HG03039 (cell line): ENCODE data around the gene TMEM255B.

Experiments
- ATAC-seq: cut with Tn5 transposase; IDR thresholded peaks from one replicate; pipeline ENCODE4 v1.9.1; 2021; ENCODE audit warnings: mild to moderate bottlenecking, moderate library complexity; ENCODE audit not compliant: unreplicated experiment

TMEM255B gene

DNA sequence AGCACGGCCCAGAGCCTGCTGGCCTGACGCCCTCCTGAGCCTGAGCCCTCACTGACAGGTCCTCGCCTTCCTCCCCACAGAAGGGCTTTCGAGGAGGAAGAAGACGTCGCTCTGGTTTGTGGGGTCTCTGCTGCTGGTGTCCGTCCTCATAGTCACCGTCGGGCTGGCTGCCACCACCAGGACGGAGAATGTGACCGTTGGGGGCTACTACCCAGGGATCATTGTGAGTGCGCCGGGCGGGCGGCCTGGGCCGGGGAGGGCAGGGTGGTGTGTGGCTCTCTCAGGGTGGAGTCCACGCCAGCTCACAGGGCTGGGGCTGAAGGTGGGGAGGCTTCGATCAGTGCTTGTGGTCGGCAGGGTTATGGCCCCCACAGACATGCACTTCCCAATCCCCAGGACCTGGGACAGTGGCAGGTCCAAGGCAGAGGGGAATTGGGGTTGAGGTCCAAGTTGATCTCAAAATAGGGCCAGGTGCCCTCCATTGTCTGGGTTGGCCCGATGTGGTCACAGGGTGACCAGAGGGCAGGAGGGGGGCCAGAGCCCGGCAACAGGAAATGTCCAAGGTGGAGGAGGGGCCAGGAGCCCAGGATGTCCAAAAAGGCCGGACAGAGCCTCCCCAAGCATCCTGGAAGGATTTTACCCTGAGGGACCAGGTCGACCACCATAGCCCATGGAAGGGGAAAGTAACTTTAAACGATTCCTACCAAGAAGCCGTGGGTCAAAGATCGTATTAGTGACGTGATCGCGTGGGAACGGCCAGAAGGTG lies 7.2 kb downstream of the TMEM255B start:
- ATAC-seq: no peak

DNA sequence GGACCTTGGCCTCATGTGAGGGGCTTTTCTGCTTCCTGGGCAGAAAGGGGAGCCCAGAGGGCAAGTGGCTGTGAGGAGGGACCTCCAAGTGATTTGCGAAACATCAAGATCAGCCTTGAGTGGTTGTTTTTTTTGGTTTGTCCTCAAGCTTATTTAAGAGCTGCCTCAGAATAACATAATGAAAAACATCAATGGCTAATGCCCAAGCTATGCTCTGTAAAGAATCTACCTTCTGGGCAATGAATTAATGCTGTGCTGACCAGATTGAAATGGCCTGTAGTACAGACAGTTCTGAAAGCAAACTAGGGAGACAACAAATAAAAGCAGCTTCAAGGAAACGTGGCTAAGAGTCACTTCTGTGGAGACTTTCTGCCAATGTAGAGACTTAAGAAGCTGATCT lies 8.3 kb downstream of the TMEM255B start:
- no peak for ATAC-seq

DNA sequence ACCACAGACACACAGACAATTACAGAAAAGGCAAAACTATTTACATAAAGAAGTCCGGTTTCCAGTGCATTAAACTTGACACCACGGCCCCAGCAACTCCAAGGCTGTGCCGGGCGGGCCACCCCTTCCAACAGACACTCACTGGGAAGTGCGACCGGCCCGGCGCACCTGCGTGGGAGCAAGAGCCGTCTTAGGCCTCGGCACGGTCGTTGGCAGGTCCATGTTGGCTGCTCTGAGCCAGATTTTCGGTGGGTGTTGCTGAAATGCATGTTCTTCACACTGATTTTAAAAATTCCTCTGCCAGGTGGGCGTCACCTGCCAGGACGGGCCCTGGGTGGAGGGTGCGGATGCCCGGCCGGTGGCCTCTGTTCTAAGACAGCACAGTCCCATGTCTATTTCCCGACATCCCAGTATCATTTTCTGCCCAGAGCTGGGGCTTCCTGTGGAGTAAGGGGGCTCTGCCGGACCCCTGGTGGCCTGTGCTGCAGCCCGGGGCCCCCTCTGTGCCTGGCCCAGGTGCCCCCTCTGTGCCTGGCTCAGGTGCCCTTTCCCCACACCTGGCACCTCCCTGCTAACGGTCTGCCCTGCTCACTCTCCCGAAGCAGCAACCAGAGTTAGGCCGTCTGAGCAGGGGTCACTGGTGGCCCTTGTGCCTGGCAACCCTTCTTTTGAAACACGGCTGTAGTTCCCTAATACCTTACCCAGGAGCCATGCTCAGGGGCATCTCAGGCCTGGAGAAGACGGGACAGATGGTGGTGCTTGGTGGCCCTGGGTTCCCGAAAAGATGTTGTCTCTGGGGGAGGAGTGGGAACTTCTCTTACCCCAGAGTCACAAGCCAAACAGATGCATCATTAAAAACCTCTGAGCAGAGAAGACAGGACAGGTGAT lies 9.2 kb downstream of the TMEM255B start:
- no peak for ATAC-seq

DNA sequence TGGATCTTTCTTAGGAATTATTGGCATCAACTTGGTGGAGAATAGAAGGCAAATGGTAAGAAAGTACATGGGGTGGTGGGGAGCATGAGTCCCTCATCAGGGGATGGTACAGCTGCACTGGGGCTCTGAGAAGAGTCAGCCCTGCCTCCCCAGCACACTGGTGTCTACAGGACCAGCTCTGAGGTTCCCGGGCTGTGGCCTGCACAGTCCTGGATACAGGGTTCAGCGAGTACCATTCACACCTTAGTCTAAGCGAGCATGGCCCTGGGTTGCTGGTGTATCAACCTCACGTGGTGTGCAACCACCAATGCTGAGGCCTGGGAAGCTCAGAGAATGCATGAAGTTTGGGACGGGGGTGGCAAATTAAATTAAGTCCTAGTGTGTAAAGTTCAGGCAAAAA lies 10.1 kb downstream of the TMEM255B start:
- ATAC-seq: no peak

DNA sequence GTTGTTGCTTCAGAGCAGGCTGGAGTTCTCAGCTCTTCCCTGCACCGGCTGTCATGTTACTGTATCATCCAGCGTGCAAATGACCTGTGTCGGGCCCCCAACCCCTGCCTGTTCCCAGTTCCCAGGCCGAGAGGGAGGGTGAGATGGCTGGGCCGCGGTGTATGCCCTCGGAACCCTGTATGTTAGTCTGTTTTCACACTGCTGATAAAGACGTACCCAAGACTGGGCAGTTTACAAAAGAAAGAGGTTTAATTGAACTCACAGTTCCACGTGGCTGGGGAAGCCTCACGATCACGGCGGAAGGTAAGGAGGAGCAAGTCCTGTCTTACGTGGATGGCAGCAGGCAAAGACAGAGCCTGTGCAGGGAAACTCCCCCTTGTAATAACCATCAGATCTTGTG lies 10.9 kb downstream of the TMEM255B start:
- no peak for ATAC-seq

- no peak for ATAC-seq
Measured at GRCh38 chr13:113770441-113770840, 11.4 kb downstream of the TMEM255B start.

GRCh38 chr13:113770937-113771336 lies 11.9 kb downstream of the TMEM255B start:
- no peak for ATAC-seq

GRCh38 chr13:113771709-113772331 lies 12.8 kb downstream of the TMEM255B start:
- no peak for ATAC-seq

DNA sequence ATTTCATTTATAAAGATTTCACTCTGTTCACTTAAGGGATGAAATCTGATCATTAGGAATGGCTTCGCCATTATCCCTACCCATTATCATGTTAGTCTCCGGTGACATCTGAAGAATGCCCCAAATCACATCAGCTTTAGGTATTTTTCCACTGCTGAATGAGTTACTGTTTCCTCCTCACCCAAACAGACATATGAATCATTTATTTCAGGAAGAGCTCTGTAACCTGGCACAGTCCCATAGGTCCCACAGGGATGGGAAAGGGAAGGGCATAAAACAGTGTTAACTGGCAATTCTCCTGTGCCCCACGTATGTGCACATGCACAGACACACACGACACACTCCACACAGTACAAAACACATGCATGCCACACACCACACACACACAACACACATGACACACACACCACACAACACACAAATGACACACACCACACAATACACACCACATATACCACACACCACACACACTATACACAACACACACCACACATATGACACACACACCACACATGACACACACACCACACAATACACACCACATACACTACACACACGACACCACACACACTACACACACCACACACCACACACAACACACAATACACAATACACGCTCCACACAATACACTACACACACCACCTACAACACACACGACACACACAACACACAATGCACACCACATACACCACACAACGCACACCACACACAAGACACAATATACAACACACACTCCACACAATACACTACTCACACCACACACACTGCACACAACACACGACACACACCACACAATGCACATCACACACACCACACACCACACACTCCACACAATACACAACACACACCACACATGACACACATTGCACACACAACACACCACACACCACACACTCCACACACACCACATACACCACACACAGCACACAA lies 15.4 kb downstream of the TMEM255B start:
- ATAC-seq: no peak

- no peak for ATAC-seq
Measured at GRCh38 chr13:113775451-113776145, 16.6 kb downstream of the TMEM255B start.

DNA sequence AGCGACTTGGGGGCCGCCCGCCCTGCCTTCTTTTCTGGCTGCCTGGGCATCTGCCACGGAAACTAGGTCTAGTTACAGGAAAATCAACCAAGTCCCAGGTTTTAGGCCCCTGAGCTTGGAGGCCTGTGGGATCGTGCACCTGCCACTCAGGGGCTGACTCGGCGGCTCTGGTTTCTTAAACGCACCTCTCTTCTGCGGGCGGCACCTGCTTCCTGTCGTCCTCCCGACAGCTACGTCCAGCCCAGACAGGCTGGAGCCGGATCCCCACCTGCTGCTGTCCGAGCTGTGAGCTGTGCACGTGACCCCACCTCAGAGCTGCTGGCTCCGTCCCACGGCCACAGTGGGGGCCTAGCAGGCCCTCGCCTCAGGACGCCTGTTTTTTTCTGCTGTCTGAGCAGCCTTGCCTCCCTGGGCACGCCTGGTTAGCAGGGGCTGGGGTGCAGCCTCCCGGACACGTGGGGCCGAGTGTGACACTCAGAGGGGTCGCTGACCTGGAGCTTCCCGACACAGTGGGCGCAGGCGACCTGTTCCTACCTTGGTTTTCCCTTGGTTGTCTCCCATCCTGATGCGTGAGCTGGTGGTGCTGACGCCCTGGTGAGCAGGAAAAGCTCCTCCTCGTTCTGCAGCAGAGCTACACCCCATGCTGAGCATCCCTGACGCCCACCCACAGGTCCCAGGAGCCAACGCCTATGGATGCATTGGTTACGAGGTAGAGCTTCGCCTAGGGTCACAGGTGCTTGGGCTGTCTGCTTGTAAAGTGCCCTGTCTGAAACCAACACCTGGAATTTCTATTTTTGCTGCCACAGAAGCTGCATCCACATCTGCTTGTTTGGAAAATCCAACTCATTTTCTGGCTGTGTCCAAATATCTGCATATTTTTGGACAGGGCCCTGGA lies 17.5 kb downstream of the TMEM255B start:
- ATAC-seq: no peak

- no peak for ATAC-seq
Measured at GRCh38 chr13:113777311-113778260, 18.6 kb downstream of the TMEM255B start.

DNA sequence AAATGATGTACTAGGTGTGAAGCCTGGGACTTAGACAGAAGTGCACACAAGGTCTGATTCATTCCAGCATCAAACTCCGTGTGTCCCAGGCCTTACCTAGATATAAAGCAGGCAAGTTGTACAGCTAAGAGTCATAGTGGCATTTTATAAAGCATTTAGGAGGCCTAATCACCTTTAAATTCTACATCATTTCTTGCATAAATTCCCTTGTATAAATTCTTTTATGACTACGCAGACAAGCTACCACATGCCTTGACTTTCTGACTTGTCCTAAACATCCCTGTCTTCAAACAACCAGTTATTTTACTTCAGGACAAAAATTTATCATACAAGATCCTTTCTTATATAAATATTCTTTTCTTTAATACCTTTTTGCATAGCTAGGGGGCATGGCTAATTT lies 22.5 kb downstream of the TMEM255B start:
- no peak for ATAC-seq

DNA sequence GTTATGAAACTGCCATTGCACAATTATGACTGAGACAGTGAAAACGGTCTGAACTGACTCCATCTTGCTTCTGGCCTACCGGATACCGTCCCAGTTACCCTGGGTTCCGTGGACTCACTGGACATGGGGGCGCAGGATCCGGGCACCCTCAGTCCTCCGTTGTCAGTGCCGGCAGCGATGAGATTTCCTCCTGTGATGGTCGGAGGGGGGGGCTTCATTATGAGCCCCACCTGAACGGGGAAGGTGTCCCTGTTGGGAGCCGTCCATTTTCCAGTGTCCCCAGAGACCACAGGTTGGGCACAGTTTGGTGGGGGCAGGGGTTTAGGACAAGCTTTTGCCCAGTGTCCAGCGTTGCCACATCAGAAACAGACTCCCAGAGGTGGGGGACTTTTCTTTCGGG lies 23.4 kb downstream of the TMEM255B start:
- ATAC-seq: no peak

DNA sequence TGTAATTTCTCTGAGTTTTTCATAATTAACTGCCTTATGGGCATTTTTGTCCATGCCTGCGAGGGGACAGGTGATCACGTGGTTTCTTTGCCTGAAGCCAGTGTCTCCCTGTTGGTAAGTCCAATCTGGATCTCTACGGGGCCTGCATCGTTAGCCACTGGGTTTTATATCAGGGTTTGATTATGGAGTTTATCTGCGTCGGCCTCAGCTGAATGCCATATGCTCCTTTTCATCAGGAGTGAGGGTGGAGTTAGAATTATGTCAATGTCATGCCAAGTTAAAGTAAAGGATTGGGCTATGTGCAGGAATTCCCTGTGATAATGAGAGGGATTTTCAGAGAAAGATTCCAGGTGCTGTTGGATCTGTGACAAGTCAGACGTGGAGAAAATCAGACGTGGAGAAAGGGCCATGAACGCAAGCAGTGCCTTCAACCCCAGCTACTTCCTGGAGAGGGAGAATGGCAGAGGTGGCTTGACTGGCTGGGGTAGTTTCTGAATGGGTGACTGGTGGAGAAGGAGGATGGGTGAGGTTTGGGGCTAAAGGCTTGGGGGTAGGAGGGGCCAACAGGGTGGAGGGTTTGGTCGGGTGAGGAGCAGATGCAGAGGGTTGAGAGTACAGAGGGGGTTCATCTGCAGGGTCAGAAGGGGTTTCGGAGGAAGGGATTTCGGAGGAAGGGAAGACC lies 24.3 kb downstream of the TMEM255B start:
- ATAC-seq: no peak

DNA sequence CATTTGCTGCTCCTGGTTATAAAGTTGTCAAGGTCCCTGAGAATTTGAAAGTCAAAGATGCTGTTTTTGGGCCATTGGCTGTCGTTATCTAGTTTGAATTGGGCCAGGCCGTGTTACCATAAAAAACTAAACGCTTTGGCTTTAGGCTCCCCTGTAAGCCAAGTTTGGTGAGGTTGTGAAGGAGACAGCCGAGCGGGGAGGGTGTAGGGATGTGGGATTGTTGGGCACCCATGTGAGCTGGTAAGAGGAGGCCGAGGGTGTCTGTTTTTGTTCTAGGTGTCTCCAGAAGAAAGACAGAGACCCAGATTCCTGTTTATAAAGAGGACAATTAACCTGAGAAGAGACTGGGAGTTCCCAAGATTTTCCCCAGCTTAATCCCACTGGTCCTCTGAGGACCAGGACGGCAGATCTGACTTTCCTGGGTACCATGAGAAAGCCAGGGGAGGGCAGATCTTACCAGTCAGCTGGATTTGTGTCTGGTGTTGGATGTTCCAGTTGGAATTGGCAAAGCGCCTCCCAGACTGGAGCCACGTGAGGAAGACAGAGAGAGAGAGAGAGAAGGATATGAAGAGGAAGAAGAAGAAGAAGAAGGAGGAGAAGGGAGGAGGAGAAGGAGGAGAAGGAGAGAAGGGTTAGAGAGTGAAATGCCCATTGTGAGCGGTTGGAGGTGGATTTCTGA lies 25.1 kb downstream of the TMEM255B start:
- no peak for ATAC-seq

DNA sequence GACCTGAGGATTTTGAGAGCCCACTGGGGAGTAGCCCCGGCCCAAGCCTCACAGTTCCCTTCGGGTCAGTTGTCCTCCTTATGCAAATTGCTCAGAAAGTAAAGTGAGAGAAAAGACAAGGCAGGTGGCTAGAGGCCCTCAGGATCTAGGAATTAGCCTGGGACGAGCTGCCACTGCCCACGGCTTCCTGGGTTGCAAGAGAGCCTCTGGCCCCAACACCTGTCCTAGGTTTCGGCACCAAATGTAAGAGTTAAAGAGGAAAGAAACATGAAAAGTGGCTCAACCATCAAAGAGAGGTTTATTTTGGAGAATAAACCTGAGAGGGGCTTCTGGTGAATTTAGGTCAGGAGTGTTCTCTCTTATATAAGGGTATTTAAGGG lies 25.6 kb downstream of the TMEM255B start:
- no peak for ATAC-seq
